HG02610 (cell line): ENCODE measurements around the gene RGS17.
"Not testable (repeated sequence)": the region's sequence is repeated elsewhere in the genome, so short reads cannot be mapped to it uniquely, and the experiment has no call there.

Source experiments
- ATAC-seq: cut with Tn5 transposase; IDR thresholded peaks from one replicate; pipeline ENCODE4 v1.9.1; 2021; ENCODE audit warnings: mild to moderate bottlenecking, moderate library complexity; ENCODE audit not compliant: unreplicated experiment

RGS17 gene

GRCh38 chr6:152999538-152999937 lies 131.5 kb downstream of the RGS17 start:
- ATAC-seq = not testable (repeated sequence)

GRCh38 chr6:152993847-152994246 lies 137.2 kb downstream of the RGS17 start:
- peak; percentile 43 for ATAC-seq

- peak; percentile 30 for ATAC-seq
These were observed 137.7 kb downstream of the RGS17 start for GRCh38 chr6:152993431-152993830.

- no peak for ATAC-seq
These were observed 144.1 kb downstream of the RGS17 start for GRCh38 chr6:152986978-152987377.

- not testable (repeated sequence) for ATAC-seq
These were observed 145.8 kb downstream of the RGS17 start for GRCh38 chr6:152985300-152985699.

- peak; percentile 34 for ATAC-seq
These were observed 146.6 kb downstream of the RGS17 start for GRCh38 chr6:152984513-152984872.

- peak; percentile 33 for ATAC-seq
These were observed 147.2 kb downstream of the RGS17 start for GRCh38 chr6:152983637-152984512.

GRCh38 chr6:152982904-152983636 lies 148.0 kb downstream of the RGS17 start, which contains the start of gene FBXO5:
Gene FBXO5, minus strand, starts transcription at chr6:152983041. Its CDS starts 82 bp downstream, at chr6:152982959.
- peak; percentile 86 for ATAC-seq

GRCh38 chr6:152981989-152982903 lies 148.8 kb downstream of the RGS17 start:
- ATAC-seq = no peak

GRCh38 chr6:152981219-152981618 lies 149.9 kb downstream of the RGS17 start:
- ATAC-seq = no peak

- no peak for ATAC-seq
These were observed 150.4 kb downstream of the RGS17 start for GRCh38 chr6:152980656-152981055.

GRCh38 chr6:152979116-152979515 lies 152.0 kb downstream of the RGS17 start:
- no peak for ATAC-seq

- no peak for ATAC-seq
These were observed 153.0 kb downstream of the RGS17 start for GRCh38 chr6:152978058-152978457.

GRCh38 chr6:152977556-152977955 lies 153.5 kb downstream of the RGS17 start:
- ATAC-seq = no peak

GRCh38 chr6:152976749-152977148 lies 154.3 kb downstream of the RGS17 start:
- no peak for ATAC-seq

GRCh38 chr6:152975204-152975915 lies 155.7 kb downstream of the RGS17 start:
- ATAC-seq = no peak

GRCh38 chr6:152973916-152974315 lies 157.2 kb downstream of the RGS17 start:
- ATAC-seq = no peak

GRCh38 chr6:152969688-152970418 lies 161.2 kb downstream of the RGS17 start:
- no peak for ATAC-seq

GRCh38 chr6:152966168-152966894 lies 164.8 kb downstream of the RGS17 start:
- not testable (repeated sequence) for ATAC-seq
